Measurements from ENCODE around the gene RNF144A.

RNF144A gene

GRCh38 chr2:6986912-6987361 is 69.7 kb downstream of the RNF144A start:
- TF ChIP-seq CTCF (conservative IDR thresholded peaks at IDR 0.05; ENCODE audit: low read length) = no peak
- no peak for DNase-seq (ENCODE audit: low read depth)
- H3K4me3 ChIP-seq (ENCODE audit: low read length) = no peak overlapping the region

GRCh38 chr2:6990871-6991270 is 73.7 kb downstream of the RNF144A start:
- no peak overlapping the region for H3K4me3 ChIP-seq (ENCODE audit: low read length)
- no peak for DNase-seq (ENCODE audit: low read depth)
- no peak for TF ChIP-seq CTCF (conservative IDR thresholded peaks at IDR 0.05; ENCODE audit: low read length)

- no peak for TF ChIP-seq CTCF (conservative IDR thresholded peaks at IDR 0.05; ENCODE audit: low read length)
- DNase-seq (ENCODE audit: low read depth) = no peak
Measured at GRCh38 chr2:6992794-6993228, 75.6 kb downstream of the RNF144A start.

GRCh38 chr2:6993229-6993640 is 76.0 kb downstream of the RNF144A start:
- DNase-seq (ENCODE audit: low read depth) = no peak
- no peak overlapping the region for H3K4me3 ChIP-seq (ENCODE audit: low read length)
- no peak for TF ChIP-seq CTCF (conservative IDR thresholded peaks at IDR 0.05; ENCODE audit: low read length)

More at GRCh38 chr2:6992794-6993228, 75.6 kb downstream of the RNF144A start:
- H3K4me3 ChIP-seq (ENCODE audit: low read length) = no peak overlapping the region

- no peak for TF ChIP-seq CTCF (conservative IDR thresholded peaks at IDR 0.05; ENCODE audit: low read length)
- no peak overlapping the region for H3K4me3 ChIP-seq (ENCODE audit: low read length)
- no peak for DNase-seq (ENCODE audit: low read depth)
Measured at GRCh38 chr2:6993936-6994335, 76.7 kb downstream of the RNF144A start.

GRCh38 chr2:6994536-6995128 is 77.4 kb downstream of the RNF144A start:
- DNase-seq (ENCODE audit: low read depth) = no peak
- no peak for TF ChIP-seq CTCF (conservative IDR thresholded peaks at IDR 0.05; ENCODE audit: low read length)
- H3K4me3 ChIP-seq (ENCODE audit: low read length) = no peak overlapping the region

- no peak overlapping the region for H3K4me3 ChIP-seq (ENCODE audit: low read length)
- no peak for TF ChIP-seq CTCF (conservative IDR thresholded peaks at IDR 0.05; ENCODE audit: low read length)
- no peak for DNase-seq (ENCODE audit: low read depth)
Measured at GRCh38 chr2:6995391-6996097, 78.3 kb downstream of the RNF144A start.
